Measurements from ENCODE around the gene MTRR. TPM values are rescaled to one million over a fixed set of nuclear protein-coding genes. Genes with fewer than 3 reads are reported as not detected.

MTRR gene
- total and polyA plus RNA-seq, 2 of the 4 experiments (the other 2 are of a cell fraction), result 33.2 to 33.5 TPM

- peaks cover 2% of the 10 kb centered on the region; the same call in 1 of the 2 replicates for H3K9me3 ChIP-seq (ENCODE audit: control insufficient read depth, insufficient read depth, low read length)
- peak overlapping the region; percentile 37 for H2AK9ac ChIP-seq (replicated peaks; ENCODE audit: low read depth, low read length, poor library complexity)
- no peak overlapping the region for H3K4ac ChIP-seq (ENCODE audit: low read depth, low read length)
- no peak overlapping the region for H3K9ac ChIP-seq (ENCODE audit: low read depth, low read length)
- H2BK15ac ChIP-seq (ENCODE audit: low read depth, low read length), result no peak overlapping the region
- no peak overlapping the region for H3K14ac ChIP-seq (replicated peaks; ENCODE audit: low read depth, low read length)
- no peaks in the 10 kb centered on the region for H3K4me1 ChIP-seq (ENCODE audit: control insufficient read depth, insufficient read depth, low read length)
- H4K5ac ChIP-seq (ENCODE audit: low read depth, low read length), result no peak overlapping the region
- 64% methylated on average over 2 of the region's 8 CpGs; no CpG with 5 or more reads in 1 of the 2 experiments for WGBS, 2 experiments (ENCODE audit: extremely low coverage in 2 of 2, insufficient read length in 1 of 2)
- H2AK5ac ChIP-seq (ENCODE audit: low read depth, low read length), result no peak overlapping the region
- H4K20me1 ChIP-seq (ENCODE audit: insufficient read depth, low read length), result no peaks in the 10 kb centered on the region
- H3K36me3 ChIP-seq (ENCODE audit: control insufficient read depth, insufficient read depth, low read length), result no peaks in the 10 kb centered on the region
- DNase-seq, result no peak
- in situ Hi-C loops (cut with MboI; ENCODE audit: low sequenced_read_pairs), result no loop called here
- peaks cover 27% of the 10 kb centered on the region for H3K27me3 ChIP-seq (ENCODE audit: control insufficient read depth, insufficient read depth, low read length)
- H2BK5ac ChIP-seq (ENCODE audit: low read depth, low read length, poor library complexity, severe bottlenecking), result no peak overlapping the region
- no peak overlapping the region for H3K4me3 ChIP-seq (ENCODE audit: insufficient read depth, low read depth, low read length)
- H2BK20ac ChIP-seq (ENCODE audit: low read depth, low read length), result no peak overlapping the region
- no peak for ATAC-seq (ENCODE audit: low read depth)
- TF ChIP-seq USF2 (IDR thresholded peaks at IDR 0.05; ENCODE audit: low read depth, low read length) (no peak), MAZ (IDR thresholded peaks at IDR 0.05; ENCODE audit: borderline replicate concordance, low read depth, low read length) (no peak)
- H2AFZ ChIP-seq (replicated peaks; ENCODE audit: low read length, poor library complexity), result peak overlapping the region; percentile 23
- intact Hi-C loops (cut with micrococcal nuclease), result no loop called here
- POLR2A ChIA-PET (ENCODE audit: unreplicated experiment), result no interaction called here
- H3K9me1 ChIP-seq (ENCODE audit: insufficient read depth, low read length), result no peaks in the 10 kb centered on the region
- no peak overlapping the region for H4K91ac ChIP-seq (ENCODE audit: insufficient read depth, low read depth, low read length)
- H2BK120ac ChIP-seq (ENCODE audit: low read depth, low read length), result no peak overlapping the region
- dilution Hi-C loops (cut with HindIII; ENCODE audit: low sequenced_read_pairs, unreplicated experiment), result no loop called here
- no peak overlapping the region for H3K23ac ChIP-seq (ENCODE audit: low read depth, low read length)
- CTCF ChIA-PET, result no interaction called here
- no peak overlapping the region for H3K18ac ChIP-seq (ENCODE audit: low read depth, low read length)
- BruUV-seq (replicated peaks), result no TSS peak
- no peaks in the 10 kb centered on the region for H3K79me1 ChIP-seq (ENCODE audit: low read depth in 1 of 2, low read length in 2 of 2)
- no peak overlapping the region for H3K27ac ChIP-seq (ENCODE audit: insufficient read depth, low read length)
- no peak overlapping the region for H4K8ac ChIP-seq (ENCODE audit: low read depth in 2 of 2, low read length in 2 of 2)
- no peak overlapping the region for H3K4me2 ChIP-seq (ENCODE audit: low read depth, low read length)
- H3K56ac ChIP-seq (ENCODE audit: extremely low read depth, insufficient read depth, low read length), result no peak overlapping the region
Observed at GRCh38 chr5:7851617-7852289, 17.2 kb upstream of the MTRR start.
